H1 (cell line): ENCODE measurements around the gene SAMM50. TPM values are rescaled to one million over a fixed set of nuclear protein-coding genes. Genes with fewer than 3 reads are reported as not detected.

Experiments
- CTCF ChIA-PET: fragments of 300-600 bp; sonication (Branson Sonifier 250); formaldehyde crosslinking; loops from one replicate; lab custom pipeline; 2021; ENCODE audit not compliant: partially characterized antibody; lab: Charles Lee
- POLR2A ChIA-PET: fragments of 300-600 bp; sonication (Branson Sonifier 250); formaldehyde crosslinking; loops from one replicate; lab custom pipeline; 2021; ENCODE audit warnings: inconsistent platforms; ENCODE audit not compliant: partially characterized antibody; lab: Charles Lee
- DNase-seq, 2 experiments: peaks; one replicate each; pipeline versions ENCODE4 v3.0.0 to v3.0.0-alpha.2; 2010 to 2022; ENCODE audit warnings: low spot score in 2 of 2, low read depth in 1 of 2, mixed read lengths in 1 of 2
- FAIRE-seq: peaks from 2 replicates; lab custom pipeline; 2011; peaks lifted over from hg19 to GRCh38; lab: Jason Lieb, UNC
- H2AFZ ChIP-seq: 2 replicates; pipeline ENCODE4 v1.8.1; 2012; ENCODE audit warnings: low read length, inconsistent platforms
- H2AK5ac ChIP-seq: 2 replicates; pipeline ENCODE4 v1.6.1; 2013; ENCODE audit warnings: low read depth, low read length
- H2BK120ac ChIP-seq: replicated peaks from 2 replicates; pipeline ENCODE3; 2013; ENCODE audit warnings: low read depth, low read length, inconsistent platforms
- H2BK12ac ChIP-seq: 2 replicates; pipeline ENCODE4 v1.6.1; 2013; ENCODE audit warnings: low read depth, low read length
- H2BK15ac ChIP-seq: 2 replicates; pipeline ENCODE4 v1.6.1; 2013; ENCODE audit warnings: low read length
- H2BK20ac ChIP-seq: 2 replicates; pipeline ENCODE4 v1.6.1; 2013; ENCODE audit warnings: low read length
- H2BK5ac ChIP-seq: 2 replicates; pipeline ENCODE4 v1.6.1; 2013; ENCODE audit warnings: low read depth, low read length
- H3K14ac ChIP-seq: 2 replicates; pipeline ENCODE4 v1.6.1; 2013; ENCODE audit warnings: inconsistent platforms; ENCODE audit not compliant: insufficient read length
- H3K18ac ChIP-seq: 2 replicates; pipeline ENCODE4 v1.6.1; 2013; ENCODE audit warnings: low read length; ENCODE audit errors: extremely low read depth
- H3K23ac ChIP-seq: 2 replicates; pipeline ENCODE4 v1.6.1; 2013; ENCODE audit warnings: inconsistent platforms; ENCODE audit not compliant: insufficient read length
- H3K23me2 ChIP-seq: 2 replicates; pipeline ENCODE4 v1.6.1; 2013; ENCODE audit warnings: low read depth, low read length
- H3K27ac ChIP-seq: 2 replicates; pipeline ENCODE4 v1.6.1; 2011; ENCODE audit warnings: low read depth, low read length, inconsistent platforms
- H3K27me3 ChIP-seq, 4 experiments: replicated peaks in 1 of 4; 1 replicate in 1 of 4; 2 replicates in 3 of 4; pipeline versions ENCODE4 v1.6.1 to v1.8.1; 2011 to 2013; ENCODE audit warnings: low read length in 3 of 4, mild to moderate bottlenecking in 3 of 4, inconsistent platforms in 2 of 4, mixed read lengths in 2 of 4, moderate library complexity in 1 of 4; ENCODE audit not compliant: control insufficient read depth in 3 of 4, insufficient read depth in 3 of 4; ENCODE audit errors: extremely low read depth in 1 of 4
- H3K36me3 ChIP-seq, 4 experiments: 2 replicates each; pipeline versions ENCODE4 v1.6.1 to v1.8.1; 2011 to 2013; ENCODE audit warnings: mild to moderate bottlenecking in 4 of 4, low read length in 3 of 4, moderate library complexity in 2 of 4, control low read depth in 1 of 4, inconsistent platforms in 1 of 4; ENCODE audit not compliant: insufficient read depth in 4 of 4, control insufficient read depth in 2 of 4
- H3K4ac ChIP-seq: replicated peaks from 2 replicates; pipeline ENCODE3; 2013; ENCODE audit warnings: low read length, low read depth, mixed read lengths, inconsistent platforms; ENCODE audit not compliant: insufficient read length
- H3K4me1 ChIP-seq, 4 experiments: replicated peaks in 1 of 4; 1 replicate in 1 of 4; 2 replicates in 3 of 4; pipeline versions ENCODE4 v1.6.1 to v1.8.1; 2011 to 2013; ENCODE audit warnings: low read length in 3 of 4, inconsistent platforms in 2 of 4, mixed read lengths in 1 of 4; ENCODE audit not compliant: insufficient read depth in 4 of 4, control insufficient read depth in 3 of 4
- H3K4me2 ChIP-seq, 2 experiments: 2 replicates each; pipeline versions ENCODE4 v1.6.1 to v1.8.1; 2011 to 2013; ENCODE audit warnings: low read depth in 2 of 2, low read length in 2 of 2, control low read depth in 1 of 2, inconsistent platforms in 1 of 2, mild to moderate bottlenecking in 1 of 2; ENCODE audit not compliant: insufficient read depth in 1 of 2
- H3K4me3 ChIP-seq, 4 experiments: fragments of 200-600, 300-600 bp in 1 of 4; sonication (generic), shearing (Covaris generic), sonication (Bioruptor Twin) in 1 of 4; 2 replicates each; pipeline versions ENCODE4 v1.5.1 to v1.8.1; 2011 to 2016; ENCODE audit warnings: low read length in 4 of 4, low read depth in 3 of 4, control low read depth in 2 of 4, inconsistent platforms in 2 of 4, mild to moderate bottlenecking in 2 of 4, mixed read lengths in 1 of 4, moderate library complexity in 1 of 4; ENCODE audit not compliant: insufficient read depth in 2 of 4; ENCODE audit errors: extremely low read depth in 1 of 4
- H3K56ac ChIP-seq: replicated peaks from 2 replicates; pipeline ENCODE3; 2013; ENCODE audit warnings: low read depth, mild to moderate bottlenecking, mixed read lengths, low read length, inconsistent platforms; ENCODE audit not compliant: insufficient read length
- H3K79me1 ChIP-seq: 2 replicates; pipeline ENCODE4 v1.6.1; 2013; ENCODE audit warnings: low read depth, low read length, control low read depth
- H3K79me2 ChIP-seq, 2 experiments: 2 replicates each; pipeline versions ENCODE4 v1.6.1 to v1.8.1; 2012 to 2013; ENCODE audit warnings: low read length in 2 of 2, mild to moderate bottlenecking in 2 of 2, inconsistent platforms in 1 of 2; ENCODE audit not compliant: insufficient read depth in 2 of 2, control insufficient read depth in 1 of 2
- H3K9ac ChIP-seq, 4 experiments: replicated peaks in 1 of 4; 1 replicate in 1 of 4; 2 replicates in 3 of 4; pipeline versions ENCODE4 v1.6.1 to v1.8.1; 2011 to 2013; ENCODE audit warnings: low read depth in 3 of 4, low read length in 3 of 4, control low read depth in 2 of 4, mild to moderate bottlenecking in 2 of 4, moderate library complexity in 2 of 4, inconsistent platforms in 1 of 4; ENCODE audit errors: extremely low read depth in 1 of 4
- H3K9me3 ChIP-seq, 2 experiments: 2 replicates each; pipeline versions ENCODE4 v1.6.1 to v1.8.1; 2012 to 2013; ENCODE audit warnings: mild to moderate bottlenecking in 2 of 2, moderate library complexity in 2 of 2, control low read depth in 1 of 2, inconsistent platforms in 1 of 2, low read depth in 1 of 2, low read length in 1 of 2, mixed read lengths in 1 of 2; ENCODE audit not compliant: insufficient read depth in 2 of 2
- H4K20me1 ChIP-seq, 2 experiments: replicated peaks in 1 of 2; 2 replicates each; pipeline versions ENCODE3 to v1.8.1; 2011 to 2013; ENCODE audit warnings: inconsistent platforms in 2 of 2, low read length in 2 of 2, mild to moderate bottlenecking in 1 of 2; ENCODE audit not compliant: insufficient read depth in 2 of 2, control insufficient read depth in 1 of 2
- H4K5ac ChIP-seq: 2 replicates; pipeline ENCODE4 v1.6.1; 2013; ENCODE audit warnings: low read length, low read depth, mixed read lengths, inconsistent platforms; ENCODE audit not compliant: insufficient read length
- H4K8ac ChIP-seq: 2 replicates; pipeline ENCODE4 v1.8.0; 2013; ENCODE audit warnings: mild to moderate bottlenecking, moderate library complexity, low read length, inconsistent platforms; ENCODE audit not compliant: insufficient read depth; ENCODE audit errors: extremely low read depth
- H4K91ac ChIP-seq: replicated peaks from 2 replicates; pipeline ENCODE3; 2013; ENCODE audit warnings: low read length, mixed read lengths, inconsistent platforms; ENCODE audit not compliant: insufficient read length
- BACH1 ChIP-seq: IDR thresholded peaks from 2 replicates; pipeline ENCODE4 v1.6.1; 2012; ENCODE audit warnings: low read length, improper control_type of control experiment
- EP300 ChIP-seq, 2 experiments: IDR thresholded peaks; 1 replicate in 1 of 2; 2 replicates in 1 of 2; pipeline ENCODE4 v1.6.1; 2011 to 2012; ENCODE audit warnings: low read depth in 2 of 2, low read length in 2 of 2, mild to moderate bottlenecking in 2 of 2, borderline replicate concordance in 1 of 2, inconsistent platforms in 1 of 2, moderate library complexity in 1 of 2
- EZH2 ChIP-seq: fragments of 200-600 bp; sonication (generic); IDR thresholded peaks from 2 replicates; pipeline ENCODE4 v1.7.1; 2012; ENCODE audit warnings: low read depth, mild to moderate bottlenecking, moderate library complexity, low read length, inconsistent platforms; ENCODE audit not compliant: severe bottlenecking
- HDAC2 ChIP-seq, 2 experiments: fragments of 300-600 bp in 1 of 2; sonication (generic) in 1 of 2; IDR thresholded peaks; 2 replicates each; pipeline ENCODE4 v1.6.1; 2011 to 2012; ENCODE audit warnings: low read depth in 2 of 2, low read length in 2 of 2, mild to moderate bottlenecking in 2 of 2, moderate library complexity in 2 of 2, borderline replicate concordance in 1 of 2, inconsistent platforms in 1 of 2
- POU5F1 ChIP-seq: IDR thresholded peaks from 2 replicates; pipeline ENCODE4 v1.6.1; 2011; ENCODE audit warnings: low read depth, mild to moderate bottlenecking, low read length, moderate library complexity
- RXRA ChIP-seq: IDR thresholded peaks from 2 replicates; pipeline ENCODE4 v1.6.1; 2011; ENCODE audit warnings: low read depth, mild to moderate bottlenecking, low read length, moderate library complexity; ENCODE audit not compliant: insufficient read depth
- SAP30 ChIP-seq: fragments of 300-600 bp; sonication (generic); IDR thresholded peaks from 2 replicates; pipeline ENCODE4 v1.7.1; 2012; ENCODE audit warnings: low read length, moderate library complexity, mild to moderate bottlenecking, inconsistent platforms; ENCODE audit not compliant: insufficient read depth, insufficient replicate concordance
- SIN3A ChIP-seq, 2 experiments: IDR thresholded peaks in 1 of 2; conservative IDR thresholded peaks in 1 of 2; 2 replicates each; pipeline ENCODE4 v1.6.1; 2011 to 2012; ENCODE audit warnings: low read length in 2 of 2, improper control_type of control experiment in 1 of 2, low read depth in 1 of 2, mild to moderate bottlenecking in 1 of 2
- SP4 ChIP-seq: IDR thresholded peaks from 2 replicates; pipeline ENCODE4 v1.6.1; 2012; ENCODE audit warnings: low read length, inconsistent platforms
- TCF12 ChIP-seq: IDR thresholded peaks from 2 replicates; pipeline ENCODE4 v1.6.1; 2011; ENCODE audit warnings: low read depth, mild to moderate bottlenecking, low read length
- WGBS, 2 experiments: shearing (Covaris generic) in 1 of 2; methylation state at CpG; one replicate each; pipeline versions ENCODE4 v1.1.6 to v1.1.7; 2013 to 2015; ENCODE audit warnings: low lambda C conversion rate in 2 of 2, mixed read lengths in 2 of 2, inconsistent platforms in 1 of 2, low coverage in 1 of 2, missing lambda C conversion rate in 1 of 2; ENCODE audit not compliant: insufficient replicate concordance in 2 of 2, insufficient coverage in 1 of 2, insufficient read length in 1 of 2; ENCODE audit errors: extremely low coverage in 1 of 2, missing lambda C conversion rate in 1 of 2; 5-methylcytosine and 5-hydroxymethylcytosine counted together
- polyA plus RNA-seq, 7 experiments: library from polyadenylated mRNA; depleted of rRNA in 3 of 7; stranded (reverse) in 5 of 7; unstranded in 2 of 7; fragments of >200 nt in 5 of 7; fragments of 200-250 nt in 2 of 7; gene quantifications; 1 replicate in 5 of 7; 2 replicates in 1 of 7; 4 replicates in 1 of 7; pipeline versions ENCODE4 v1.2.1 to v1.2.3, GENCODE V29; 2011 to 2013; ENCODE audit warnings: missing spikeins in 2 of 7, mixed read lengths in 2 of 7
- total RNA-seq: library from RNA; stranded (reverse); fragmentation: NEBNext Ultra II Directional; extraction: Animal tissue kit (Norgen Biotek cat#: 25700); gene quantifications from 2 replicates; pipeline ENCODE4 v1.2.1, GENCODE V29; 2021

The SAMM50 gene
- total and polyA plus RNA-seq, 2 of the 8 experiments (the other 6 are each of a cell fraction or from before 2014, with no cell fraction given) = 45.4 to 70.3 TPM

DNA sequence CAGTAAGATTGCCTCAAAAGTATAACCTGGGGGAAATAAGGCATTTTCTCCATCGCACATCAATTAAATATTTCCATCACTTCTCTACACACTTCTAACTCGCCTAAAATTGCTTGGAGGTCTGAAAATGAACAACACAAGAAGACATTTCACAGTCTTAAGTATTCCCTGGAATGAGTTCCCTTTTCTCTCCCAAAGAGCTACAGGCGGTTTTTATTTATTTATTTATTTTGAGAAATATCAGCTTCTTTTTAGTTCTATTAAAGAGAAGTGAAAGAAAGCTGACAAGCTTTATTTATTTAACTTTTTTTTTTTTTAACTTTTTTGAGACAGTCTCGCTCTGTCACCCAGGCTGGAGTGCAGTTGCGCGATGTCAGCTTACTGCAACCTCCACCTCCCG, 57.3 kb downstream of the SAMM50 start:
- Histone ChIP-seq H4K8ac (no peak overlapping the region), H3K23me2 (no peaks in the 10 kb centered on the region), H3K4me2 (no peak overlapping the region), H3K79me1 (no peaks in the 10 kb centered on the region), H4K20me1 (peaks cover 0 to 1% of the 10 kb centered on the region in 2 experiments), H3K9me3 (no peaks in the 10 kb centered on the region), H3K27me3 (no peaks in the 10 kb centered on the region), H2BK120ac (no peak overlapping the region), H2BK20ac (no peak overlapping the region), H2BK5ac (no peak overlapping the region), H3K79me2 (no peaks in the 10 kb centered on the region), H2AFZ (no peak overlapping the region), H3K14ac (no peak overlapping the region), H3K56ac (no peak overlapping the region), H3K4me1 (no peaks in the 10 kb centered on the region), H4K91ac (no peak overlapping the region), H3K4ac (no peak overlapping the region), H3K36me3 (no peaks in the 10 kb centered on the region), H2AK5ac (no peak overlapping the region), H4K5ac (no peak overlapping the region), H3K27ac (no peak overlapping the region), H3K4me3 (no peak overlapping the region), H3K18ac (no peak overlapping the region), H2BK12ac (no peak overlapping the region)
- DNase-seq = no peak
- ChIA-PET POLR2A (no interaction called here), CTCF (interaction anchor here (1.4 to 1.5 kb wide), 2 partner anchors 71 to 72 kb away, joined by 4 to 5 read pairs; no protein-coding TSS in a partner anchor)
- FAIRE-seq = no peak
- 92% methylated on average over 7 of the region's 7 CpGs; no CpG with 5 or more reads in 1 of the 2 experiments for WGBS, 2 experiments
- TF ChIP-seq BACH1 (no peak), POU5F1 (no peak), SAP30 (no peak), EP300 (IDR thresholded peaks at IDR 0.05; ENCODE audit: borderline replicate concordance in 1 of 2, low read depth in 2 of 2, low read length in 2 of 2) (no peak), SP4 (no peak), HDAC2 (IDR thresholded peaks at IDR 0.05; ENCODE audit: borderline replicate concordance in 1 of 2, low read depth in 2 of 2, low read length in 2 of 2) (no peak), EZH2 (no peak), RXRA (no peak), TCF12 (no peak), SIN3A (conservative IDR thresholded peaks at IDR 0.05 in 1 of 2, IDR thresholded peaks at IDR 0.05 in 1 of 2; ENCODE audit: low read depth in 1 of 2, low read length in 2 of 2) (no peak)
- TF ChIP-seq, all 59 proteins: peak for 0
- no peak overlapping the region for H3K9ac ChIP-seq
- no peak overlapping the region for H2BK15ac ChIP-seq
- no peak overlapping the region for H3K23ac ChIP-seq
